Bronchial epithelial cell (primary cell): ENCODE results near the gene MAJIN. TPM values are rescaled to one million over a fixed set of nuclear protein-coding genes. Genes with fewer than 3 reads are reported as not detected.
A peak's percentile ranks its signal among the peaks of the same experiment; 100 is the strongest.

Experiments
- DNase-seq: peaks from one replicate; pipeline ENCODE4 v3.0.0-alpha.2; 2010; ENCODE audit warnings: low read depth
- FAIRE-seq: peaks from 2 replicates; lab custom pipeline; 2011; peaks lifted over from hg19 to GRCh38; lab: Jason Lieb, UNC
- H3K27me3 ChIP-seq: 2 replicates; pipeline ENCODE4 v1.5.1; 2011; ENCODE audit warnings: low read length; ENCODE audit not compliant: control insufficient read depth, insufficient read depth
- H3K36me3 ChIP-seq: 2 replicates; pipeline ENCODE4 v1.5.1; 2011; ENCODE audit warnings: low read length; ENCODE audit not compliant: control insufficient read depth, insufficient read depth
- H3K4me3 ChIP-seq: 2 replicates; pipeline ENCODE4 v1.5.1; 2011; ENCODE audit warnings: mild to moderate bottlenecking, low read depth, low read length, control low read depth
- total RNA-seq: library from RNA; depleted of rRNA; stranded (reverse); fragments of >200 nt; gene quantifications from 2 replicates; pipeline ENCODE4 v1.2.1, GENCODE V29; 2014
- TF ChIP-seq, protein P1 (sequence below): IDR thresholded peaks from 2 replicates; pipeline ENCODE4 v1.5.1; 2011; ENCODE audit warnings: mild to moderate bottlenecking, moderate library complexity, low read length, control low read depth, inconsistent platforms; ENCODE audit not compliant: insufficient read depth, severe bottlenecking

The MAJIN gene
- total RNA-seq, 1 donor from 2014 or later, result not detected

DNA sequence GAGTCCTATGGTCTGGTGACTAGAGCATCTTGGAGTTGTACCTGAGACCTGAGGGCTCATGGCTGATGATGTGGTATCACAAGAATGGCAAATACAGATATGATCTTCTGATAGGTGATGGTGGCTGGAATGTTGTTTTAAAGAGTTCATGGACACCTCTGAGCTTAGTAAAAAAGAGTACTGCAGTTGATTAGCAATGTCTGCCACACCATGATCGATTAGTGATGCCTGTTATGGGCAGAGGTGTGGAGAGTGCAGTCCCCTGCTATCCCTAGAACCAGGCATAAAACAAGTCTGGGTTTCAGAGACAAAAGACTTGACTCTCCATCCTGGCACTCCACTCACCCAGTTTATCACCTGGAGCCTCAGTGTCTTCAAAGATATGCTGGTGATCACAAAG is 26.2 kb upstream of the MAJIN start:
- DNase-seq (no peak), FAIRE-seq (no peak)
- Histone ChIP-seq H3K27me3 (no peaks in the 10 kb centered on the region), H3K36me3 (no peaks in the 10 kb centered on the region), H3K4me3 (no peak overlapping the region)
- TF ChIP-seq, protein P1, sequence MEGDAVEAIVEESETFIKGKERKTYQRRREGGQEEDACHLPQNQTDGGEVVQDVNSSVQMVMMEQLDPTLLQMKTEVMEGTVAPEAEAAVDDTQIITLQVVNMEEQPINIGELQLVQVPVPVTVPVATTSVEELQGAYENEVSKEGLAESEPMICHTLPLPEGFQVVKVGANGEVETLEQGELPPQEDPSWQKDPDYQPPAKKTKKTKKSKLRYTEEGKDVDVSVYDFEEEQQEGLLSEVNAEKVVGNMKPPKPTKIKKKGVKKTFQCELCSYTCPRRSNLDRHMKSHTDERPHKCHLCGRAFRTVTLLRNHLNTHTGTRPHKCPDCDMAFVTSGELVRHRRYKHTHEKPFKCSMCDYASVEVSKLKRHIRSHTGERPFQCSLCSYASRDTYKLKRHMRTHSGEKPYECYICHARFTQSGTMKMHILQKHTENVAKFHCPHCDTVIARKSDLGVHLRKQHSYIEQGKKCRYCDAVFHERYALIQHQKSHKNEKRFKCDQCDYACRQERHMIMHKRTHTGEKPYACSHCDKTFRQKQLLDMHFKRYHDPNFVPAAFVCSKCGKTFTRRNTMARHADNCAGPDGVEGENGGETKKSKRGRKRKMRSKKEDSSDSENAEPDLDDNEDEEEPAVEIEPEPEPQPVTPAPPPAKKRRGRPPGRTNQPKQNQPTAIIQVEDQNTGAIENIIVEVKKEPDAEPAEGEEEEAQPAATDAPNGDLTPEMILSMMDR, result no peak

DNA sequence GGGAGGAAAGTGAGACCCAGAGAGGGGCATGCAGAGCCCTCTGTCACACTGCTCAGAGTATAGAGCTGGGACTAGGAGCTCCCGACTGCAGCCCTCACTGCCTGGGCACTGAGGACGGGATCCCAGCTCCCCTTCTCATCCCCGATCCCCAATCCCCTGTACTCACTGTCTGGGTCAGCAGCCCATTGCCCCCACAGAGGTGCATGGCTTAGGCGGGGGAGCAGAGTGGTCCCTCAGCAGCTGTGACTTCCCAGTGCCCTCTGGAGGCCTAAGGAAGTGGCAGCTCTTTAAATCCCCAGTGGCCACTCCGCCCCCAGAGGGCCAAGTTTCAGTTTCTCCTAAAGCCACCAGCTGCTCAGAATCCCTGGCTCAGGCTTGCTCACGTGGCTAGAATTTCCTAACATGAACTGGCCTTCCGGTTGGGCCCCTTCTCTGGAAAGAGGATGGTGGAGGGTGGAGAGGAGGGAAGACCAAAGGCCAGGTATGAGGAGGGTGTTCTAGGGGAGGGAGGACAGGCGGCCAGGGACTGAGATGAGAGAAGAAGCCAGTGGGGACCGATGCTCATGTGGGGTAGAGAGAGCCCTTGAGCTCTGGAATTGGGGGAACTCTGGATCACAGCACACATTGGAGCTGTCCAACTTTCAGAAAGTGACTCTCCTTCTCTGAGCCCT is 24.9 kb upstream of the MAJIN start, which contains the start of gene BATF2:
TSS of gene BATF2 (minus strand) at position 262 of the 671 bp plus-strand sequence. CDS start at position 205, 57 bp downstream.
- DNase-seq (peak; percentile 32), FAIRE-seq (no peak)
- H3K36me3 ChIP-seq, result no peaks in the 10 kb centered on the region

DNA sequence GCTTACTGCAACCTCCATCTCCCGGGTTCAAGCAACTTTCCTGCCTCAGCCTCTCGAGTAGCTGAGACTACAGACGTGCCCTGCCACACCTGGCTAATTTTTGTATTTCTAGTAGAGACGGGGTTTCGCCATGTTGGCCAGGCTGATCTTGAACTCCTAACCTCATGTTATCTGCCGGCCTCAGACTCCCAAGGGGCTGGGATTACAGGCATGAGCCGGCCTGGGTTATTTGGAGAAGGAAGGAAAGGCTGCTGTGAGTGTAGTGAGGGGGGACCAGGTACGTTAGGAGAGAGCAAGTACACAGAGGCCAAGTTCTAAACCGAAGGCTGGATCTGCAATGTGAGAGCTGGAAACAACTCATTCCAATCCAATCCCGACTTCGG is 24.4 kb upstream of the MAJIN start:
- H3K4me3 ChIP-seq, result no peak overlapping the region
- FAIRE-seq (no peak), DNase-seq (no peak)
- no peaks in the 10 kb centered on the region for H3K27me3 ChIP-seq
- H3K36me3 ChIP-seq, result no peaks in the 10 kb centered on the region
- TF ChIP-seq, protein P1, result no peak

More for the DNA sequence above, 24.9 kb upstream of the MAJIN start, which contains the start of gene BATF2:
- Histone ChIP-seq H3K4me3 (no peak within 1 kb of the TSS), H3K27me3 (no peaks in the 10 kb centered on the region)
- TF ChIP-seq, protein P1, result peak; percentile 51

DNA sequence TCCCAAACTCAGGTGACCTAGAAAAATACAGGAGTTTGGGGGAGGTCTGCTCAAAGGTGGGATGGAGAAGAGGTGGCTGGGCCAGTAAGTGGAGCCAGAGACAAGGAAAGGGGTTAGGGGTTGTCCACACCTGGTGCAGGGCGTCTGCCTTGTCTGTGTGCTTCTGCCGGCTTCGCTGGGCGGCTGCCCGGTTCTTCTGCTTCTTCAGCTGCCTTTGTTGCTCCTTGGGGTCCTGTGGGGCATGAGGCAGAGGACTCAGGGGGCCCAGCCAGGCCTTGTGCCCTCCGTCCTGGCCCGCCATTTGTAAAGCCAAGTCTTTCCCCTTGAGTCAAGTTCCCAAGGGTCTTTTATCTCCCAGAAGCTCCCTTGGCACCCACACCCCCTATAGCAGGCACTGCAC is 22.4 kb upstream of the MAJIN start:
- FAIRE-seq (no peak), DNase-seq (no peak)
- Histone ChIP-seq H3K36me3 (no peaks in the 10 kb centered on the region), H3K27me3 (no peaks in the 10 kb centered on the region), H3K4me3 (no peak overlapping the region)
- TF ChIP-seq, protein P1, result no peak

DNA sequence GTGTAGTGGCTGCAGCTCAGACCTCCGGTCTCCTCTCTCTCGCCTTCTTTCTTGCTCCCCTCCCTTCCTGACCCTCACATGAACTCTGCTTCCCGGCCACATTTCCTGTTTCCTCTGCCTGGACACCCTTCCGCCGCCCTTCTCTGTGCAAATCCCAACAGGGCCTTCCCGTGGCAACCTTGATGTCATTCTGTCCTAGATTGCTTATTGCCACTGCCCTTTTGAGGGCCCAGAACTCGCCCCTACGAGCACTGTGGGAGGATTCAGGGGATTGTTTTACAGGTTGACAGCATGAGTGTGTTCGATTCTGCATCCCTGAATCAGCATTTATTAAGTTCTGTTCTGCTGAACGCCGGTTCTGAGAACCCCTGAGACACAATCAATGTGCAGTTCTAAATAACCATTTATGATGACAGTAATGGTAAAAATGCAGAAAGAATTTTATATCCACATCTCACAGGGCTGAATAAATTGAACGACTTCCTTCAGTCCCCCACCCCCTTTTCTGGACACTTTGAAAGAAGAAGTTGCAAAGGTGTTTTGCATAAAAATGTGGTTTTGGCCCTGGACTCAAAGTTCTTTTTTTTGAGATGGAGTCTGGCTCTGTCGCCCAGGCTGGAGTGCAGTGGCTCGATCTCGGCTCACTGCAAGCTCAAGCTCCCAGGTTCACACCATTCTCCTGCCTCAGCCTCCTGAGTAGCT is 18.5 kb upstream of the MAJIN start:
- DNase-seq (no peak), FAIRE-seq (no peak)
- TF ChIP-seq, protein P1, result no peak
- Histone ChIP-seq H3K4me3 (no peak overlapping the region), H3K27me3 (no peaks in the 10 kb centered on the region), H3K36me3 (no peaks in the 10 kb centered on the region)
